ENCODE data around the gene LGR6. TPM values are rescaled to one million over a fixed set of nuclear protein-coding genes. Genes with fewer than 3 reads are reported as not detected.
"Not testable (repeated sequence)": the region's sequence is repeated elsewhere in the genome, so short reads cannot be mapped to it uniquely, and the experiment has no call there.

The LGR6 gene
- total RNA-seq, 1 donor from 2014 or later: 0.52 TPM

DNA sequence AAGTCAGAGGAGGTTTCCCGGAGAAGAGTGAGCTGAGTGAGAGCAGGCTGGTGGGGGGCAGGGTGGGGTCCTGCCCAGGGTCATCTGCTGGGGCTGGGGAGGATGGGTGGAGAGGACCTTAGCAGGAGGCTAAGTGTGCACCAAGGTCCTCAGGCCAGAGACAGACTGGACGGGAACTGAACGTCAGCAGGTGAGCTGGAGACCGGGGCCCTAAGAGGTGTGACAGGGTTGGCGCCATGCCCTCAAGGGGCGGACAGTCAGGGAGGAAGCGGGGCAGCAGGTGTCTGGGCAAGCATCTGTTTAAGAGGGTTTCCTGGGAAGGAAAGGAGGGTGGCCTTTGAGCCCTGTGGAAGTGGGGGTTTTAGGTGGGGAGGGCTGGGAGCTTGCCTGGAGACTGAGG lies 19.6 kb upstream of the LGR6 start:
- Histone ChIP-seq H3K36me3 (ENCODE audit: control insufficient read depth in 3 of 3, insufficient read depth in 3 of 3, low read length in 3 of 3) (no peaks in the 10 kb centered on the region), H3K4me3 (ENCODE audit: low read length in 3 of 3) (no peak overlapping the region), H3K27me3 (ENCODE audit: control insufficient read depth in 3 of 3, insufficient read depth in 3 of 3, low read length in 3 of 3) (peaks cover 0 to 6% (median 5%) of the 10 kb centered on the region in 3 donors), H3K27ac (ENCODE audit: low read depth, low read length) (no peak overlapping the region), H3K9me3 (ENCODE audit: control insufficient read depth in 3 of 3, low read length in 3 of 3) (no peaks in the 10 kb centered on the region), H3K9ac (ENCODE audit: low read depth in 1 of 3, low read length in 3 of 3) (no peak overlapping the region), H3K4me1 (ENCODE audit: control insufficient read depth in 3 of 3, insufficient read depth in 3 of 3, low read length in 3 of 3) (no peaks in the 10 kb centered on the region)

DNA sequence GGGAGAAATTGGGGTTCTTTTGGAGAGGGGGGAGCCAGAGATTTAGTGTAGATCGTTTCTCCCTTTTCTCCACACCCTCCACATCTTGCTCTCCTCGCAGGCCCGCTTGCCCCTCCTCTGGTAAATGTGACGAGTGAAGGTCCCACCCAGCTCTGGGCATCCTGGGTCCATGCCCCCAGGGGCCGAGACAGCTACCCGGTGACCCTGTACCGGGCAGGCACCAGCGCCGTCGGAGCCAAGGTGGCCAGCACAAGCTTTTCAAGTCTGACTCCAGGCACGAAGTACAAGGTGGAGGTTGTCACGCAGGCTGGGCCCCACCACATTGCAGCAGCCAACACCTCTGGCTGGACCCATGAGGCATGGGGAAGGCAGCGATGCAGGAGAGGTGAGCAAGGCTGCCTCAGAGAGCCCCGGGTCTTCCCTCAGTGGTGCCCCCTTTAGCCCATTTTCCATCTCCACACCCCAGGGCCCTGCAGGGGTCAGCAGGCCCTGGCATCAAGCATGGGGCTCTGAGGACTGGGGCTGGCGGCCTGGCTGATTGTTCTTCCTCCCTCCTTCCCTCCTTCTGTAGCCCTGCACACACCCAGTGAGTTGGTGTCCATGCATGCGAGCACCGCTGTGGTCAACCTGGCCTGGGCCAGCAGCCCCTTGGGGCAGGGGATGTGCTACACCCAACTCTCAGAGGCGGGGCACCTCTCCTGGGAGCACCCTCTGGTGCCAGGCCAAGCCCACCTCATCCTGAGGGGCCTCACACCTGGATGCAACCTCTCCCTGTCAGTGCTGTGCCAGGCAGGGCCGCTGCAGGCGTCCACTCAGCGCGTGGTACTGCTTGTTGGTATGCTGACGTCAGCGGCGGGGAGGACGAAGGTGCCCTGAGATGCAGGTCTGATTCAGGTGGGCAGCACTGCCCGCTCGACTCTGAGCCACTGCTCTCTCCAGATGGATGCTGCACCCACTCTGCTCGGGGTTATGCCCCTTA lies 16.4 kb upstream of the LGR6 start:
- Histone ChIP-seq H3K9me3 (ENCODE audit: control insufficient read depth in 3 of 3, low read length in 3 of 3) (no peaks in the 10 kb centered on the region), H3K27me3 (ENCODE audit: control insufficient read depth in 3 of 3, insufficient read depth in 3 of 3, low read length in 3 of 3) (peaks cover 0 to 18% (median 5%) of the 10 kb centered on the region in 3 donors), H3K4me1 (ENCODE audit: control insufficient read depth in 3 of 3, insufficient read depth in 3 of 3, low read length in 3 of 3) (no peaks in the 10 kb centered on the region), H3K9ac (ENCODE audit: low read depth in 1 of 3, low read length in 3 of 3) (no peak overlapping the region), H3K36me3 (ENCODE audit: control insufficient read depth in 3 of 3, insufficient read depth in 3 of 3, low read length in 3 of 3) (no peaks in the 10 kb centered on the region), H3K4me3 (ENCODE audit: low read length in 3 of 3) (no peak overlapping the region), H3K27ac (ENCODE audit: low read depth, low read length) (no peak overlapping the region)

DNA sequence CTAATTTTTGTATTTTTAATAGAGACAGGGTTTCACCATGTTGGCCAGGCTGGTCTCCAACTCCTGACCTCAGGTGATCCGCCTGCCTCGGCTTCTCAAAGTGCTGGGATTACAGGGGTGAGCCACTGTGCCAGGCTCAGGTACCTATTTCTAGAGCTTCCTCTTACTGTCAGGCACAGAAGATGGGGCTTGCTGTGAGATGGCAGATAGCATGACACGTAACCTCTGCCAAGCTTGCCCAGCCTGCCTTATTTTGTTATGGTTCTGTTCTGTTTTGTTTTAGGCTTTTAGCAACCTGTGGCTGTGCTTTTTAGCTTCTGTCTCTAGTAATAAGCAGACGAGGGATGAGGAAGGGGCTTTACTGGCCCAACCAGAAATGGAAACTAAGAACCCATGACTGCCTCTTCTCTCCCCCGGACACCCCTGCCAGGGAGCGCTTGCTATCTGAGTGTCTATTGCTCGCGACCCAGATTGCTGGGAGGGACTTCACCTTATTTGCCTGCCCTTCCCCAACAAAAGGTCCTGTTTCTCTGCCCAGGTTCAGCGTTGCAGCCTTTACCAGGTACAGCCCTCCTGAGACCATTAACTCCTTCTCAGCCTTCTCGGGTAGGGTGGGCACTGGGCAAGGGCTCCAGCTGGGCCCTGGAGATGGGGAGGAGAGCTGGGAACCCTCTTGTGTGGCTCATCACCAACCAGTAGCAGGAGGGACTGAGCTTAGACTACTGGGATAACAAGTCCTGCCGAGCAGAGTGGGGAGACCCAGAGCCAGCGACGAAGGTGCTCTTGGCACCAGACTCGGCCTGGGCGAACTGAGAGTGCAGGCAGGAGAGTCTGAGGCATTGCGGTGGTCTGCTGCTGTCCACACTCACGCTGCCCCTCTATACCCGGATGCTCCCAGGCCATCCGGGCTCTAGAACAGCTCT lies 13.5 kb upstream of the LGR6 start:
- H3K27ac ChIP-seq (ENCODE audit: low read depth, low read length): no peak overlapping the region
- H3K4me1 ChIP-seq (ENCODE audit: control insufficient read depth in 3 of 3, insufficient read depth in 3 of 3, low read length in 3 of 3): peaks cover 0 to 4% (median 0%) of the 10 kb centered on the region in 3 donors
- H3K9me3 ChIP-seq (ENCODE audit: control insufficient read depth in 3 of 3, low read length in 3 of 3): no peaks in the 10 kb centered on the region
- H3K9ac ChIP-seq (ENCODE audit: low read depth in 1 of 3, low read length in 3 of 3): no peak overlapping the region
- H3K36me3 ChIP-seq (ENCODE audit: control insufficient read depth in 3 of 3, insufficient read depth in 3 of 3, low read length in 3 of 3): no peaks in the 10 kb centered on the region
- H3K27me3 ChIP-seq (ENCODE audit: control insufficient read depth in 3 of 3, insufficient read depth in 3 of 3, low read length in 3 of 3): peaks cover 3 to 31% (median 9%) of the 10 kb centered on the region in 3 donors
- no peak overlapping the region for H3K4me3 ChIP-seq (ENCODE audit: low read length in 3 of 3)

DNA sequence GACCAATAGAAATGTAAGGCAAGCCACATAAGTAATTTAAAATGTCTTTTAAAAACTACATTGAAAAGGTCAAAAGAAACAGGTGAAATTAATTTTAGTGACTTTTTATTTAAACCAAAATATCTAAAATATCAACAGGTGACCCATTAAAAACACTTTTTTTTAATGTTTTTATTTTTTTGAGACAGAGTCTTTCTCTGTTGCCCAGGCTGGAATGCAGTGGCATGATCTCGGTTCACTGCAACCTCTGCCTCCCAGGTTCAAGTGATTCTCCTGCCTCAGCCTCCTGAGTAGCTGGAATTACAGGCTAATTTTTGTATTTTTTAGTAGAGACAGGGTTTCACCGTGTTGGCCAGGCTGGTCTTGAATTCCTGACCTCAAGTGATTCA lies 12.9 kb upstream of the LGR6 start:
- H3K4me3 ChIP-seq (ENCODE audit: low read length in 3 of 3); H3K27ac ChIP-seq (ENCODE audit: low read depth, low read length); H3K9ac ChIP-seq (ENCODE audit: low read depth in 1 of 3, low read length in 3 of 3): not testable (repeated sequence)

DNA sequence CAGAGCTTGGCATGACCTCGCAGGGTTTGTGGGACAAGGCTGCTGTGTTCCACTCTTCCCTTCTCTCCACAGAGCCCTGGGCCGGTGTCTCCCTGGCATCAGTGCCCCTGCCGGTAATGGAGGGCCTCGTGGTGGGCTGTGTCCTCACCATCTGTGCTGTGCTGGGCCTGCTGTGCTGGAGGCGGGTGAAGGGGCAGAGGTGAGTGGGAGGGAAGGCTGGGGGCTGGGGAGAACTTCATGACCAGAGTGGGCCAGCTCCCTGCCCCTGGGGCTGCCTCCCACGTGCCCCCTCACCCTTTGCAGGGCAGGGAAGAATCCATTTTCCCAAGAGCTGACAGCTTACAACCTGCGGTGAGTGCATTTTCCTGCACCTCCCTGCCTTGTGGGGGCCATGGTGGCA lies 12.0 kb upstream of the LGR6 start:
- H3K4me3 ChIP-seq (ENCODE audit: low read length in 3 of 3): no peak overlapping the region
- H3K27ac ChIP-seq (ENCODE audit: low read depth, low read length): no peak overlapping the region
- H3K36me3 ChIP-seq (ENCODE audit: control insufficient read depth in 3 of 3, insufficient read depth in 3 of 3, low read length in 3 of 3): no peaks in the 10 kb centered on the region
- no peaks in the 10 kb centered on the region for H3K9me3 ChIP-seq (ENCODE audit: control insufficient read depth in 3 of 3, low read length in 3 of 3)
- H3K9ac ChIP-seq (ENCODE audit: low read depth in 1 of 3, low read length in 3 of 3): no peak overlapping the region
- H3K4me1 ChIP-seq (ENCODE audit: control insufficient read depth in 3 of 3, insufficient read depth in 3 of 3, low read length in 3 of 3): peaks cover 0 to 4% (median 0%) of the 10 kb centered on the region in 3 donors
- H3K27me3 ChIP-seq (ENCODE audit: control insufficient read depth in 3 of 3, insufficient read depth in 3 of 3, low read length in 3 of 3): peaks cover 3 to 37% (median 13%) of the 10 kb centered on the region in 3 donors

More for the DNA sequence above, 12.9 kb upstream of the LGR6 start:
- not testable (repeated sequence) for H3K36me3 ChIP-seq (ENCODE audit: control insufficient read depth in 3 of 3, insufficient read depth in 3 of 3, low read length in 3 of 3); H3K9me3 ChIP-seq (ENCODE audit: control insufficient read depth in 3 of 3, low read length in 3 of 3); H3K4me1 ChIP-seq (ENCODE audit: control insufficient read depth in 3 of 3, insufficient read depth in 3 of 3, low read length in 3 of 3)
- peaks cover 3 to 35% (median 13%) of the 10 kb centered on the region in 3 donors for H3K27me3 ChIP-seq (ENCODE audit: control insufficient read depth in 3 of 3, insufficient read depth in 3 of 3, low read length in 3 of 3)

DNA sequence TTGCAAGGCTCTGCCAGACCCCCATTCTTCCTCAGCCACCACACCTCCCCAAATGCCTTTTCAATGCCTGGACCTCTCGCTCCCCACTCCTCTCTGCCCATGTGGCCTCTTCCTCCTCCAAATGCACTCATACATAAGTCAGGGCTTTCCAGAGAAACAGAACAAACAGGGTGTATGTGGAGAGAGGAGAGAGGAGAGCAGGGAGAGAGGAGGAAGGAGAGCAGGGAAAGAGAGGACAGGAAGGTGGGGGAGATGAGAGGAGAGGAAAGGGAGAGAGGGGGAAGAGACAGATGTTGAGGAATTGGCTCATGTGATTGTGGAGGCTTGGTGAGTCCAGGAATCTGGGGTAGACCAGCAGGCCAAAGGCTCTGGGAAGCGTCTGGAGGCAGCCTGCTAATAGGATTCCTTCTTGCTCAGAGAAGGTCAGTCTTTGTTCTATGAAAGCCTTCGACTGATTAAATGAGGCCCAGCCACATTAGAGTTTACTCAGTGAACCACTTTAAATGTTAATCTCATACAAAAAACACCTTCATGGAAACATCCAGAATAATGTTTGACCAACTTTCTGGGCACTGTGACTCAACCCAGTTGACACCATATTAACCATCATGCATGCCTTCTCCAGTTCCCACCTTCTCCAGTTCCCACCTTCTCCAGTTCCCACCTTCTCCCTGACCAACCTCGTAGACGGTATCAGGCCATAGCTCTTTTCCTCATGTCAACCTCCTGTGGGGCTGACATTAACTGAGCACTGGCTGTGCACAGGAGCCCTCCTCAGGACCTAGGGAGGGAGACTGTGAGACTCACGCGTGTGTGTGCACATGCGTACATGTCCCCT lies 11.3 kb upstream of the LGR6 start:
- Histone ChIP-seq H3K9ac (ENCODE audit: low read depth in 1 of 3, low read length in 3 of 3) (no peak overlapping the region), H3K4me3 (ENCODE audit: low read length in 3 of 3) (no peak overlapping the region), H3K9me3 (ENCODE audit: control insufficient read depth in 3 of 3, low read length in 3 of 3) (no peaks in the 10 kb centered on the region), H3K27ac (ENCODE audit: low read depth, low read length) (no peak overlapping the region), H3K27me3 (ENCODE audit: control insufficient read depth in 3 of 3, insufficient read depth in 3 of 3, low read length in 3 of 3) (peaks cover 3 to 37% (median 13%) of the 10 kb centered on the region in 3 donors), H3K36me3 (ENCODE audit: control insufficient read depth in 3 of 3, insufficient read depth in 3 of 3, low read length in 3 of 3) (no peaks in the 10 kb centered on the region), H3K4me1 (ENCODE audit: control insufficient read depth in 3 of 3, insufficient read depth in 3 of 3, low read length in 3 of 3) (peaks cover 0 to 4% (median 0%) of the 10 kb centered on the region in 3 donors)

DNA sequence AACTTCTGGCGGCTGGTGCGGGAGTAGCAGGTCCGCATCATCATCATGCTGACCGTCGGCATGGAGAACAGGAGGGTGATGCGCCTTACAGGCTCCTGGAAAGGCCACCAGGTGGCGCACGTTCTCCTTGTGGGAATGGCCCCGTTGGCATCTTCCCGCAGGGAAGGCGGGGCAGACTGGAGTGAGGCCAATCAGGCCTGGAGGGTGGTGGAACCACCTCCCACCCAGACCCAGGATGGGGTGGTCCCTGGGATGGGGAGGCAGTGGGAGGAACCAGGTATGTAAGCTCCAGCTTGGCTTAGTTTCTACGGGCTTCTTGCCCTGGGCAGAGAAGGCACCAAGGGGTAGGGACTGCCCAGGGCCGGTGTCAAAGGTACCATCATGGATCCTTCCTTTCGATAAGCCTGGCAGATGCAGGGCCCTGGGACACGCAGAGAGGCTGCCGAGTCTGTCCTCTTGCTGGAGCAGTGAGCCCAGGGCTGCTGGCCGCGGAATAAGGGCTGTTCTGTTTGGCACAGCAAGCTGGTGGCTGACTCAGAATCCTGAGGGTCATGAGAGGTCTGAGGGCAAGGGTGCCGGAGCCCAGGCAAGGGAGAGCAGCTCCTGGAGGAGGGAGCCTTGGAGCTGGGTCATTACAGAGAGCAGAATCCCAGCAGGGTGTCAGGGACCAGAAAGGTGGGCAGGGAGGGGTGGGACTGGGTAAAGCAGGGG lies 8.7 kb upstream of the LGR6 start:
- Histone ChIP-seq H3K9me3 (ENCODE audit: control insufficient read depth in 3 of 3, low read length in 3 of 3) (no peaks in the 10 kb centered on the region), H3K36me3 (ENCODE audit: control insufficient read depth in 3 of 3, insufficient read depth in 3 of 3, low read length in 3 of 3) (no peaks in the 10 kb centered on the region), H3K27me3 (ENCODE audit: control insufficient read depth in 3 of 3, insufficient read depth in 3 of 3, low read length in 3 of 3) (peaks cover 3 to 33% (median 13%) of the 10 kb centered on the region in 3 donors), H3K4me3 (ENCODE audit: low read length in 3 of 3) (no peak overlapping the region), H3K9ac (ENCODE audit: low read depth in 1 of 3, low read length in 3 of 3) (no peak overlapping the region), H3K4me1 (ENCODE audit: control insufficient read depth in 3 of 3, insufficient read depth in 3 of 3, low read length in 3 of 3) (peaks cover 0 to 4% (median 0%) of the 10 kb centered on the region in 3 donors), H3K27ac (ENCODE audit: low read depth, low read length) (no peak overlapping the region)

DNA sequence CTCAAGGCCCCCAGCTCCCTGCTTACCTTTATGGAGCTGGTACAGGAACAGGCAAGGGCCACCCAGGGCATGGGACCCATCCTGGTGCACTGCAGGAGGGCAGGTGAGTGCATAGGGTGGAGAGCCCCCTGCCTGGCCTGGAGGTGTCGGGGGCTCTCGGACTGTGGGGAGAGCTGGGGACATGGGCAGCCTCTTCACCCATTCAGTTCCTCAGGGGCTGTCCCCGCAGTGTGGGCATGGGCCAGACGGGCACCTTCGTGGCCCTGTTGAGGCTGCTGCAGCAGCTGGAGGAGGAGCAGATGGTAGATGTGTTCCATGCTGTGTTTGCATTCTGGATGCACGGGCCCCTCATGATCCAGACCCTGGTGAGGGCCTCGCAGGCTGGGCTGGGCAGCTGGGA lies 7.3 kb upstream of the LGR6 start:
- no peak overlapping the region for H3K4me3 ChIP-seq (ENCODE audit: low read length in 3 of 3)
- H3K9me3 ChIP-seq (ENCODE audit: control insufficient read depth in 3 of 3, low read length in 3 of 3): no peaks in the 10 kb centered on the region
- H3K27me3 ChIP-seq (ENCODE audit: control insufficient read depth in 3 of 3, insufficient read depth in 3 of 3, low read length in 3 of 3): peaks cover 3 to 28% (median 13%) of the 10 kb centered on the region in 3 donors

More for the DNA sequence above, 7.3 kb upstream of the LGR6 start:
- H3K4me1 ChIP-seq (ENCODE audit: control insufficient read depth in 3 of 3, insufficient read depth in 3 of 3, low read length in 3 of 3): peaks cover 0 to 4% (median 0%) of the 10 kb centered on the region in 3 donors
- no peaks in the 10 kb centered on the region for H3K36me3 ChIP-seq (ENCODE audit: control insufficient read depth in 3 of 3, insufficient read depth in 3 of 3, low read length in 3 of 3)
- H3K9ac ChIP-seq (ENCODE audit: low read depth in 1 of 3, low read length in 3 of 3): no peak overlapping the region
- no peak overlapping the region for H3K27ac ChIP-seq (ENCODE audit: low read depth, low read length)
